ENCODE results near the gene EGLN2. TPM values are rescaled to one million over a fixed set of nuclear protein-coding genes. Genes with fewer than 3 reads are reported as not detected.
"Not testable (repeated sequence)": the region's sequence is repeated elsewhere in the genome, so short reads cannot be mapped to it uniquely, and the experiment has no call there.

EGLN2 gene
- total RNA-seq, 1 donor from 2014 or later, result 83.4 TPM

DNA sequence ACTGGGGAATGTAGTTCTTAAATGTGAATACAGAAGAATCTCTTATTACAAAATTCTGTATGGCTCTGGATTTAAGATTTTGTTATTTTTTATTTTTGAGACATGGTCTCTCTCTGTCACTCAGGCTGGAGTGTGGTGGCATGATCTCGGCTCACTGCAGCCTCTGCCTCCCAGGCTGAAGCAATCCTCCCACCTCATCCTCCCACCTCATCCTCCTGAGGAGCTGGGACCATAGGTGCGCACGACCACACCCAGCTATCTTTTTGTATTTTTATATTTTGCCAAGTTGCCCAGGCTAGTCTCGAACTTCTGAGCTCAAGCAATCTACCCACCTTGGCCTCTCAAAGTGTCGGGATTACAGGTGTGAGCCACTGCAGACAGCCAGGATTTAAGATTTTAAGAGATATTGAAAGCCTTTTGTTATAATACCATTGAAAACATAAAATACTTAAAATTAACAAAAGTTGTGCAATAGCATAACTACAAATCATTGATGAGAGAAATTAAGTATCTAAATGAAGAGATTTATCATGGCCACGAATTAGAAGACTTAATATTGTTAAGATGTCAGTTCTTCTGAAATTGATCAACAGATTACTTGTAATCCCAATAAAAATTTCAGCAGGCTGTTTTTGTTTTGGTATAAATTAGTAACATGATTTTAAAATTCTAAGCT is 37.9 kb downstream of the EGLN2 start:
- no peak overlapping the region for H3K4me3 Mint-ChIP-seq
- TF ChIP-seq, protein P1, sequence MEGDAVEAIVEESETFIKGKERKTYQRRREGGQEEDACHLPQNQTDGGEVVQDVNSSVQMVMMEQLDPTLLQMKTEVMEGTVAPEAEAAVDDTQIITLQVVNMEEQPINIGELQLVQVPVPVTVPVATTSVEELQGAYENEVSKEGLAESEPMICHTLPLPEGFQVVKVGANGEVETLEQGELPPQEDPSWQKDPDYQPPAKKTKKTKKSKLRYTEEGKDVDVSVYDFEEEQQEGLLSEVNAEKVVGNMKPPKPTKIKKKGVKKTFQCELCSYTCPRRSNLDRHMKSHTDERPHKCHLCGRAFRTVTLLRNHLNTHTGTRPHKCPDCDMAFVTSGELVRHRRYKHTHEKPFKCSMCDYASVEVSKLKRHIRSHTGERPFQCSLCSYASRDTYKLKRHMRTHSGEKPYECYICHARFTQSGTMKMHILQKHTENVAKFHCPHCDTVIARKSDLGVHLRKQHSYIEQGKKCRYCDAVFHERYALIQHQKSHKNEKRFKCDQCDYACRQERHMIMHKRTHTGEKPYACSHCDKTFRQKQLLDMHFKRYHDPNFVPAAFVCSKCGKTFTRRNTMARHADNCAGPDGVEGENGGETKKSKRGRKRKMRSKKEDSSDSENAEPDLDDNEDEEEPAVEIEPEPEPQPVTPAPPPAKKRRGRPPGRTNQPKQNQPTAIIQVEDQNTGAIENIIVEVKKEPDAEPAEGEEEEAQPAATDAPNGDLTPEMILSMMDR (conservative IDR thresholded peaks at IDR 0.05), result no peak
- H3K36me3 Mint-ChIP-seq, result no peaks in the 10 kb centered on the region
- H3K27ac Mint-ChIP-seq, result no peak overlapping the region
- H3K27me3 Mint-ChIP-seq, result peaks cover 23% of the 10 kb centered on the region
- H3K4me1 Mint-ChIP-seq (ENCODE audit: unreplicated experiment), result peaks cover 3% of the 10 kb centered on the region
- no peaks in the 10 kb centered on the region for H3K9me3 Mint-ChIP-seq
- no peak for DNase-seq (ENCODE audit: extremely low spot score, unreplicated experiment)

DNA sequence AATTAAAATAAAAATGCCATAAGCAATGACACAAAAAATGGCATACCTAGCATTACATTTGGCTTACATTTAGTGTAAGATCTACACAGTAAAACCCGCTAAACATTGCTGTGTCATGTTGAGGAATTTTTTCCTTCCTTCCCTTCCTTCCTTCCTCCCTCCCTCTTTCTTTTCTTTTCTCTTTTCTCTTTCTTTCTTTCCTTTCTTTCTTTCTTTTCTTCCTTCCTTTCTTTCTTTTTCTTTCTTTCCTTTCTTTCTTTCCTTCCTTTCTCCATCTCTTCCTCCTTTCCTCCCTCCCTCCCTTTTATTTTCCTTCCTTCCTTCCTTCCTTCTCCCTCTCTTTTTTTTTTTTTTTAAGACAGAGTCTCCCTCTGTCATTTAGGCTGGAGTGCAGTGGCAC is 39.5 kb downstream of the EGLN2 start:
- not testable (repeated sequence) for H3K9me3 Mint-ChIP-seq; H3K36me3 Mint-ChIP-seq; H3K4me3 Mint-ChIP-seq; H3K27ac Mint-ChIP-seq; H3K4me1 Mint-ChIP-seq (ENCODE audit: unreplicated experiment); DNase-seq (ENCODE audit: extremely low spot score, unreplicated experiment)
- peaks cover 30% of the 10 kb centered on the region for H3K27me3 Mint-ChIP-seq

DNA sequence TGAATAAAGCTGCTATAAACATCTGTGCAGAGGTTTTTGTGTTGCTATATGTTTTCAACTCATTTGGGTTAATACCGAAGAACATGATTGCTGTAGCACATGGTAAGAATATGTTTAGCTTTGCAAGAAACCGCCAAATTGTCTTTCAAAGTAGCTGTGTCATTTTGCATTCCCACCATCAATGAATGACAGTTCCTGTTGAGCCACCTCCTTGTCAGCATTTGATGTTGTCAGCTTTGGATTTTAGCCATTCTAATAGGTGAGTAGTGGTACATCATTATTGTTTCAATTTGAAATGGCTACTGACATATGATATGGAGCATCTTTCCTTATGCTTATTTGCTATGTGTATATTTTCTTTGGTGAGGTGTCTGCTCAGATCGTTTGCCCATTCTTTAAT is 43.0 kb downstream of the EGLN2 start:
- not testable (repeated sequence) for H3K36me3 Mint-ChIP-seq; H3K9me3 Mint-ChIP-seq; H3K4me3 Mint-ChIP-seq; DNase-seq (ENCODE audit: extremely low spot score, unreplicated experiment); H3K4me1 Mint-ChIP-seq (ENCODE audit: unreplicated experiment); H3K27ac Mint-ChIP-seq
- H3K27me3 Mint-ChIP-seq, result peaks cover 60% of the 10 kb centered on the region

DNA sequence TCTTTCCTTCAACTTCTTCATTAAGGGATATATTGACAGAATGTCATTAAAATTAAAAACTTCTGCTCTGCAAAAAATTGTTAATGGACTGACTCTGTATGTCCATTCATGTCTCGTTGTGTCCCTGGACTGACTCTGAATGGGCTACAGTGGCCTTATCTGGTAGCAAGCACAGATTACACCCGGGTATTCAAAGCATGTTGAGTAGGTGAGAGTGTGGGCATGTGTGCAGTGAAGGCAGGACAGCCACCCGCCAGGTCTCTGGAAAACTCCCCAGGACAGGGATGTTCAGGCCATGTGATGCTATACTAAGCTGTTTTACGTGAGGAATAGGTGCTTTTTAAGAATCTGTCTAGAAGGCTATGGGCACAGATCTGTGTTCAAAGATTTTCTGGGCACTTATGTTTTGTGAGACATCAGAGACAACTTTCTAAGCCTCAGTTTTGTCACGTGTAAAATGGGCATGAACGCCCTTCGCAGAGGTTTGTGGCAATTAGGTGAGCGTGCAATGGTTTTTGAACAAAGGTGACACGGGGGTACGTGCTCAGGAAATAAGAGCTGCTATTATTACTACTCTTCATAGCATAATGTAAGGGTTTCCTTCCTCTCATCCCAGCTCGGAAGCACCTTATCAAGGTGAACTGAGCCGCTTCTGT is 44.1 kb downstream of the EGLN2 start:
- H3K27ac Mint-ChIP-seq; H3K4me1 Mint-ChIP-seq (ENCODE audit: unreplicated experiment); DNase-seq (ENCODE audit: extremely low spot score, unreplicated experiment); H3K36me3 Mint-ChIP-seq; H3K9me3 Mint-ChIP-seq: not testable (repeated sequence)
- peak overlapping the region; percentile 66 for H3K4me3 Mint-ChIP-seq
- H3K27me3 Mint-ChIP-seq, result peaks cover 71% of the 10 kb centered on the region

DNA sequence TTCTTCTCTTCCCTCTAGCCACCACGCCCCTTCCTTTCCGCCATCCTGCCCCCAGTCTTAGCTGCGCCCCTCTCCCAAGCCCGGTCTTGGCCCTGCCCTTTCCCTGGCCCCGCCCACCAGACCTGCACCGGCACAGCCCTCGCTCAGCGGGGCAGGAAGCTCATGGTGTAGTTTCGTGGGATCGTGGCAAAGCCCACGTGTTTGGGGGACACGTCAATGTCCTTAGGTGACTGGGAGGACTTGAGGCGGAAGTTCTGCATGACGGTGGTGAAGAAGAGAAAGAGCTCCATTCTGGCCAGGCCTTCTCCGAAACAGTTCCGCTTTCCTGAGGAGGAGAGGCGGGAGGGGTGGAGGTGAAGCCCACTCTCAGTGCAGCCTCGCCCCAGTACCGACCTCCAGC is 44.7 kb downstream of the EGLN2 start:
- H3K9me3 Mint-ChIP-seq; H3K36me3 Mint-ChIP-seq; H3K4me1 Mint-ChIP-seq (ENCODE audit: unreplicated experiment); H3K27ac Mint-ChIP-seq; DNase-seq (ENCODE audit: extremely low spot score, unreplicated experiment): not testable (repeated sequence)
- Mint-ChIP-seq H3K27me3 (peaks cover 76% of the 10 kb centered on the region), H3K4me3 (peak overlapping the region; percentile 66)

DNA sequence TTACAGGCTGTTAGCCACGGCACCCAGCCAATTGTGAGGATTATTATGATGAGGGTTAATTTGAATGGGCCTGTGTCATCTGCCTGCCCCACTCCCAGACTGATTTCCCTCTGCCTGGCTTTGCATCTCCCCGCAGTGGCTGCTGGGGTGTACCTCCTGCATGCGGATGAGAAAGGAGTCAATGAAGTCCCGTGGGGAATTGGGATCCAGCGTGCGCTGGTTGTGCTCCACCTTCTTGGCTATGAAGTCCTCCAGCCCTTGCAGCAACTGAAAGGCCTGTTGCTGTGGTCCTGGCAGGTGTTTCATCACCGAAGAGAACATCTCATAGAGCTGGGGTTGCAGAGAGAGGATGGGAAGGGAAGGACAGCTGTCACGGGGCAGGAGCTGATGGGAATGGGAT is 47.7 kb downstream of the EGLN2 start:
- not testable (repeated sequence) for H3K4me3 Mint-ChIP-seq; DNase-seq (ENCODE audit: extremely low spot score, unreplicated experiment); H3K27ac Mint-ChIP-seq; H3K9me3 Mint-ChIP-seq; H3K4me1 Mint-ChIP-seq (ENCODE audit: unreplicated experiment); H3K36me3 Mint-ChIP-seq
- peaks cover 83% of the 10 kb centered on the region for H3K27me3 Mint-ChIP-seq

DNA sequence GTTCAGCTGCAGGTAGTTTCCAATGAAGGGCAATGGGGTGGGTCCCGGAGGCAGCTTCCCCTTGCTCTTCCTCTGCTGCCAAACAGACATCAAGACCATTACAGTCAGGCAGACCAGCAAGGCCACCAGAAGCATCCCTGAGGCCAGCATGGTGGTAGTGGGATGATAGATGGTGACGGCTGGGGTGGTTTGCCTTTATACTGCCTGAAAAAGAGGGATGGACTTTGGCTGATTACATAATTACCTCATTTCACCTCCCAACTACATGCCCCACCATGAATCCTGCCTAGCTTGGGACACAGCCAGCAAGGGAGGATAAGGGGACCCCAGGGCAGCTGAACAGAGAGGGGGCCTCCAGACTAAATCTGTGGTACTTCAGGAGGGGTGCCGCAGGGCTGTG is 51.3 kb downstream of the EGLN2 start, which contains the start of gene CYP2A6:
Gene CYP2A6, minus strand, starts transcription at position 171 of the 400 bp plus-strand sequence. Its CDS starts 21 bp downstream, at position 150.
- not testable (repeated sequence) for H3K4me3 Mint-ChIP-seq; H3K9me3 Mint-ChIP-seq; H3K4me1 Mint-ChIP-seq (ENCODE audit: unreplicated experiment); DNase-seq (ENCODE audit: extremely low spot score, unreplicated experiment); H3K36me3 Mint-ChIP-seq; H3K27ac Mint-ChIP-seq
- peaks cover 66% of the 10 kb centered on the region for H3K27me3 Mint-ChIP-seq

DNA sequence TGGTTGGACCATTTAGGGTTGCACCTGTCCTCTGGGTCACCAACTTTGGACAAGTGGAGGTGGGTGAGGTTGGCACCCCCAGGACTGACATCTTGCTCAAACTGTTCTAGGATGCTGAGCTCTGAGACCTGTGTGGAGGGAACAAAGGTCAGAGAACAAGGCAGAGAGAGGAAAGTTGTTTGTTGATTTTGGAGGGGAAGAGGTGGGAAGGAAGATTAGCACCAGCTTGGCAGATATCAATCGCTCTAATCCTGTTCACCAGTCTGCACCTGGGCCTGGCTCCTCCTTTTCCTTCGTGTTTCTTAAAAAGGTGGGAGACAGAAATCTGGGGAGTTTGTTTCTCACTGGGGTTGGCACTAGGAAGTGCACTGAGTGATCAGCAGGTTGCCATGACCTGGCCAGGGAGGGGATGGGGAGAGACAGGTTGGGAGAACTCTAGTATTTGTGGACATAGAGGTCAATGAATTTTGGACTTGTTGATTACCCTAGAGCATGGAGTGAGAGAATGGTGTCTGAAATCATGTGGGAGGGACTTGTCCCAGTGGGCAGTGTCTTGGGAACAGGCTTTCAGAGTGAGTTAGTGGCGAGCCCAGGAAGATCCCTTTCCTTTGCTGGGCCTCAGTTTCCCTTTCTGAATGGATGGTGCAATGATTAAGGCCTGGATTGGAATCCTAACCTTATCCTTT is 53.6 kb downstream of the EGLN2 start:
- not testable (repeated sequence) for H3K4me3 Mint-ChIP-seq; H3K27ac Mint-ChIP-seq; H3K4me1 Mint-ChIP-seq (ENCODE audit: unreplicated experiment); H3K9me3 Mint-ChIP-seq; DNase-seq (ENCODE audit: extremely low spot score, unreplicated experiment); H3K36me3 Mint-ChIP-seq
- H3K27me3 Mint-ChIP-seq, result peaks cover 45% of the 10 kb centered on the region

Other genes with a start within 250 kb of the EGLN2 start
- 54.6 and 55.4 TPM in 2 replicates for gene SHKBP1, start 222.3 kb upstream of the EGLN2 start, total RNA-seq (ENCODE audit: low replicate concordance)
- gene LTBP4, start 197.8 kb upstream of the EGLN2 start, total RNA-seq (ENCODE audit: low replicate concordance), result 31.8 and 145 TPM in 2 replicates
- 16.2 and 28.9 TPM in 2 replicates for gene NUMBL, start 108.5 kb upstream of the EGLN2 start, total RNA-seq (ENCODE audit: low replicate concordance)
- 39.9 and 48.4 TPM in 2 replicates for gene COQ8B, start 82.3 kb upstream of the EGLN2 start, total RNA-seq (ENCODE audit: low replicate concordance)
- 22.4 and 46.1 TPM in 2 replicates for gene ITPKC, start 82.1 kb upstream of the EGLN2 start, total RNA-seq (ENCODE audit: low replicate concordance)
- gene ACTMAP, start 48.7 kb upstream of the EGLN2 start, total RNA-seq (ENCODE audit: low replicate concordance), result 9.6 and 16.0 TPM in 2 replicates
- 79.6 and 130 TPM in 2 replicates for gene SNRPA, start 48.0 kb upstream of the EGLN2 start, total RNA-seq (ENCODE audit: low replicate concordance)
- gene MIA, start 23.7 kb upstream of the EGLN2 start, total RNA-seq (ENCODE audit: low replicate concordance), result 1.7 and 3.2 TPM in 2 replicates
- gene RAB4B, start 20.9 kb upstream of the EGLN2 start, total RNA-seq (ENCODE audit: low replicate concordance), result 10.4 and 12.4 TPM in 2 replicates
- not detected in 2 replicates for gene CYP2A6, start 51.3 kb downstream of the EGLN2 start, total RNA-seq (ENCODE audit: low replicate concordance)
- not detected in 2 replicates for gene CYP2A7, start 83.0 kb downstream of the EGLN2 start, total RNA-seq (ENCODE audit: low replicate concordance)
- 0.53 and 1.2 TPM in 2 replicates for gene CYP2B6, start 192.1 kb downstream of the EGLN2 start, total RNA-seq (ENCODE audit: low replicate concordance)

Data from type B pancreatic cell (in vitro differentiated cells).